ENCODE data around the gene DLG3.

DNA sequence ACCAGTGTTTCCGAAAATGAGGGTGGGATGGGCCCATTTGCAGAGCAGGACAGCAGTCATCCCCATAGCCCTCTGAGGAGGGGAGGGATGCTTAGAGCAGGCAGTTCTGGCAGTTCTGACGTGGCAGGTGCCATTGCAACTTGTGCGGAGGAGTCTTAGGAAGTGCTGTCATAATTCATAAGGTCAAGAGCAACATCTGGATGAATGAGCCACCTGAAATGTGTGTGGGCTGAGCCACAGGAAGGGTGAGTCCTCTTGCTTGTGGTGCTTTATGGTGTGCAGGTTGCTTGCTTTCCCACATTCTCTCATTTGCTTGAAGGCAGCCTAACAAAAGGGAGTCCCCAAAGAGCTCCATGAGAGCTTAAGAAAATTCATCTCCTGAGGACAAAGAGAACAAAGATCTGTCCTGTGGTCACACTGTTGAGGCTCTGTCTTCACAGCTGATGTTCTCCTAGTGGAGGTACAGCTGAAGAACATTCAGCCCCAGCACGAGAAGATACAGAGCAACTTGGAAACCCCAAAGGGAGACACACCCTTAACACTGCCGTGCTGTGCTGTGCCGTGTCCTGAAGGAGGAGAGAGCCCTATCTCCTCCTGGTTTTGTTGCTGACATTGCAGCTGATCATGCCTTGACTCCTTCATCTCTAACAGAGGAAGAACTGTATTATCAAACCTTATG lies 60.3 kb downstream of the DLG3 start:
- TF ChIP-seq CTCF (IDR thresholded peaks at IDR 0.05) (no peak), POLR2A (IDR thresholded peaks at IDR 0.05) (no peak), EP300 (IDR thresholded peaks at IDR 0.05) (no peak)

Measured in tibial nerve (tissue), 4 donors.